ENCODE data around the gene CUX1.
"Not testable (repeated sequence)": the region's sequence is repeated elsewhere in the genome, so short reads cannot be mapped to it uniquely, and the experiment has no call there.

CUX1 gene

DNA sequence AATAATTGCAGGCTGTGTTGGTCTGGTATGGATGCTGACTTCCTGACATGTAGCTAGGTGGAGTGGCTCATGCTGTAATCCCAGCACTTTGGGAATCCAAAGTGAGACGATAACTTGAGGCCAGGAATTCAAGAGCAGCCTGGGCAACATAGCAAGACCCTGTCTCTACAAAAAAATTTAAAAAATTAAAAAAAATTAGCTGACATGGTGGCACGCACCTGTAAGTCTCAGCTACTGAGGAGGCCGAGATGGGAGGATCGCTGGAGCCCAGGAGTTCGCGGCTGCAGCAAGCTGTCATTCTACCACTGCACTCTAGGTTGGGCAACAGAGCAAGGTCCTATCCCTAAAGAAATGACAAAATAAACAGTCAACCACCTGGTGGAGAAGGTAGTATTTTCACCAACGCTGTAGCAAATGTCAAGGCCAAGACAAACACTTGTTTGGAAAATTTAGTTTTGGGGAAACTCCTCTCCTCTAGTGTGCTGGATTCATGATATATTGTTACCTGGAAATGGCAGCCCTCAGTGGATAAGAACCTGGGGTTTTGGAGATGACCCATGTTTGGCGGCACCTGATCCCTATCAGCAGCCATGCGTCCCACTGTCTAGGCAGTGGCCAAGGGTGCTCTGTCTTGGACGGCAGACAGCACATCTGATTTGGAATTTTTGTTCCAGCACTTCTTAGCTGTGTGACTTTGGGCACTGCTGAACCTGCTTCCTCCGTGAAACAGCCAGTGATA lies 29.5 kb downstream of the CUX1 start:
- TF ChIP-seq POLR2A (IDR thresholded peaks at IDR 0.05; ENCODE audit: low read depth, low read length): no peak
- TF ChIP-seq SPI1 (IDR thresholded peaks at IDR 0.05; ENCODE audit: low read depth, low read length): no peak
- TF ChIP-seq TAF1 (IDR thresholded peaks at IDR 0.05; ENCODE audit: low read depth, low read length): no peak
- no peak for TF ChIP-seq POLR2AphosphoS5 (IDR thresholded peaks at IDR 0.05; ENCODE audit: low read depth, low read length)
- TF ChIP-seq POU2F2 (IDR thresholded peaks at IDR 0.05; ENCODE audit: low read depth, low read length): no peak
- no peak for TF ChIP-seq PAX5 (IDR thresholded peaks at IDR 0.05; ENCODE audit: insufficient read depth, low read length, severe bottlenecking)
- DNase-seq (ENCODE audit: insufficient read length, low spot score): no peak
- FAIRE-seq: no peak

DNA sequence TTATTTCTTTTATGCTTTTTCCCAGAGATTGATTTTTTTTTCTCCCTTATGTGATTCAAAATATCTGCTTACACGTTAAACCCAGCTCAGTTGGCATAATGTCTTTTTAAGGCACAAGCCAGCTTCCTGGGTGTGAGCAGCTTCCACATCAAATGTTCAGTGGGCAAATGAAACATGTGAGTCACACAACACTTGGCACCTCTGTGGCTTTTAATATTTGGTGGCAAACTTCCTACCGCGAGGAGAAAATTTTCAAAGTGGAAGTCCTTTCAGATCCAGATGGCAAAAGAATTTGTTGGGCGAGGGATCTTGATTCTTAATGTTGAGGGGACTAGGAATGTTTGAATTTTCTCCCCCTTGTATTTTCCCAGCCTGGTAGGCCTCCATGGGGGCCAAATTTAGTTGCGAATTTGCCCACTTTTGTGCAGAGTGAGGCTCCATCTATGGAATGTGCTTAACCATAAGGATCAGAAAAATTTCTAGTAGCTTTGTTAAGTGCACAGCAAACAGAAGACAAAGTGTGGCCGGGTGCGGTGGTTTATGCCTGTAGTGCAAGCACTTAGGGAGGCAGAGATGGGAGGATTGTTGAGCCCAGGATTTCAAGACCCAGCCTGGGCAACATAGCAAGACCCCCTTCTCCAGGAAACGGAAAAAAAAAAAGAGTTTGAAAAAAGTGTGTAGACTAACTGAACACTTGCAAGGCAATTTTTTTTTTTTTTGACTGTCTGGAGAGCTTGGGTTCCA lies 31.0 kb downstream of the CUX1 start:
- DNase-seq (ENCODE audit: insufficient read length, low spot score) (no peak), FAIRE-seq (no peak)
- TF ChIP-seq POLR2A (IDR thresholded peaks at IDR 0.05; ENCODE audit: low read depth, low read length): no peak
- TF ChIP-seq SPI1 (IDR thresholded peaks at IDR 0.05; ENCODE audit: low read depth, low read length): no peak
- no peak for TF ChIP-seq POLR2AphosphoS5 (IDR thresholded peaks at IDR 0.05; ENCODE audit: low read depth, low read length)
- no peak for TF ChIP-seq POU2F2 (IDR thresholded peaks at IDR 0.05; ENCODE audit: low read depth, low read length)
- no peak for TF ChIP-seq TAF1 (IDR thresholded peaks at IDR 0.05; ENCODE audit: low read depth, low read length)
- TF ChIP-seq PAX5 (IDR thresholded peaks at IDR 0.05; ENCODE audit: insufficient read depth, low read length, severe bottlenecking): no peak

DNA sequence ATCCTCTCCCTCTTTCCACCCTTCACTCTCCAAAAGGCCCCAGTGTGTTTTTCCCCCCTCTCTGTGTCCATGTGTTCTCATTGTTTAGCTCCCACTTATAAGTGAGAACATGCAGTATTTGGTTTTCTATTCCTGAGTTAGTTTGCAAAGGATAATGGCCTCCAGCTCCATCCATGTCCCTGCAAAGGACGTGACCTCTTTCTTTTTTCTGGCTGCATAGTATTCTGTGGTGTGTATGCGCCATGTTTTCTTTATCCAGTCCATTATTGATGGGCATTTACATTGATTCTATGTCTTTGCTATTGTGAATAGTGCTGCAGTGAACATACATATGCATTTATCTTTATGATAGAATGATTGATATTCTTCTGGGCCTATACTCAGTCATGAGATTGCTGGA lies 31.9 kb downstream of the CUX1 start:
- not testable (repeated sequence) for DNase-seq (ENCODE audit: insufficient read length, low spot score); FAIRE-seq

DNA sequence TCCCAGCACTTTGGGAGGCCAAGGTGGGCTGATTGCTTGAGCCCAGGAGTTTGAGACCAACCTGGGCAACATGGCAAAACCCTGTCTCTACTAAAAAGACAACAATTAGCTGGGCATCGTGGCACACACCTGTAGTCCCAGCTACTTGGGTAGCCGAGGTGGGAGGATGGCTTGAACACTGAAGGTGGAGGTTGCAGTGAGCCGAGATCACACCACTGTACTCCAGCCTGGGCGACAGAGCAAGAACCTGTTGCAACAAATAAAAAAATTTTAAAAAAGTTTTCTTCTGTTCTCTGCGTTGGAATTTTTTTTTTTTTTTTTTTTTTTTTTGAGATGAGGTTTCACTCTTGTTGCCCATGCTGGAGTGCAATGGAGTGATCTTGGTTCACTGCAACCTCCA lies 34.9 kb downstream of the CUX1 start:
- FAIRE-seq; DNase-seq (ENCODE audit: insufficient read length, low spot score): not testable (repeated sequence)

DNA sequence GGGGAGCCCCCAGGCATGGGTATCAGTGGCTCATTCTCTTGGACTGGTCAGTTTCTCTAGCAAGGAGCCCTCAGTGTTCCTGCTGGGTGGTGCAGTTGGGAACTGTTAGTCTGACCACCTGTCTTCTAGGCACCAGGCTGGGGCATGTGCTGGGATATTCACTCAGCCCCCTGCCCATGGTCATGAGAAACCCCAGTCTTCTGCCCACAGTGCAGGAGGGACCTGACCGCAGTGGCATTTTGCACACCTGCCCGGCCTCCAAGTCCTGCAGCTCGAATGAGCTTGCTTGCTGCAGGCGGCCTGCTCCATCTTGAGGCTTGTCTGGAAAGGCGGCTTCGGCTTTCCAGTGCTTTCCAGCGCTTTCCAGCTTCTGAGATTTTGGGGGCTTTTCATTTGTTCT lies 36.3 kb downstream of the CUX1 start:
- FAIRE-seq (peak; percentile 5), DNase-seq (ENCODE audit: insufficient read length, low spot score) (no peak)
- no peak for TF ChIP-seq POLR2AphosphoS5 (IDR thresholded peaks at IDR 0.05; ENCODE audit: low read depth, low read length)
- TF ChIP-seq PAX5 (IDR thresholded peaks at IDR 0.05; ENCODE audit: insufficient read depth, low read length, severe bottlenecking): no peak
- no peak for TF ChIP-seq POLR2A (IDR thresholded peaks at IDR 0.05; ENCODE audit: low read depth, low read length)
- no peak for TF ChIP-seq POU2F2 (IDR thresholded peaks at IDR 0.05; ENCODE audit: low read depth, low read length)
- TF ChIP-seq TAF1 (IDR thresholded peaks at IDR 0.05; ENCODE audit: low read depth, low read length): no peak
- TF ChIP-seq SPI1 (IDR thresholded peaks at IDR 0.05; ENCODE audit: low read depth, low read length): no peak

DNA sequence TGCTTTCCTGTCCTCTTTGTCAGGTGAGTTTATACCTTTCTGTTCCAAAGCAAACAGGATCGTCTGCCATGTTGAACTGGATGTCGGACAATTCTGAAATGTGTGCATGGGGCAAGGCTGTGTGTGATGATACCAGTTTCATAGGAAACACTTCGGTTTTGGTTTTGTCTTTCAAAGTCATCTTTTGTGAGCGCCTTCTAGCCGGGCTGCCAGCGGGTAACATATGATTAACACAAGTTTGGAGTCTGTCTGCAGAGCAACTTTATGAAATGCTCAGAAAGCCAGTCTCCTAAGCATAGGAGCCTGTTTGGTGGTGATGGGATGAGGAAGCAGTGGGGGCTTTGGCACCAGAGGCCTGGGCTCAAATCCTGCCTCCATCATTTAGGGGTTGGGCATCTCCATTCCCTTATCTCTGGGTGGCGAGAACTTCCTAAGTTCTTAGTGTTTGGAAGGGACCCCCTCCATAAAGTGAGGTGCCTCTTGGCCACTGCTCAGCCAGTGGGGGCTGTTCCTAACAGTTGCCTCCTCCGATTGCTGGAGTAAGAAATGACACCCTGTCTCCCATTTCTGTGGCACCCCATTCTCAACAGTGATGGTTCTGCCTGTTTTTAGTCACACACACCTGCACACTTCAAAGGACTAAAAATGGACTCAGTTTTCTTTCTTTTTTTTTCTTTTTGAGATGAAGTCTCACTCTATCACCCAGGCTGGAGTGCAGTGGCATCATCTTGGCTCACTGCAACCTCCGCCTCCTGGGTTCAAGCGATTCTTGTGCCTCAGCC lies 36.8 kb downstream of the CUX1 start:
- DNase-seq (ENCODE audit: insufficient read length, low spot score) (no peak), FAIRE-seq (no peak)
- TF ChIP-seq POLR2A (IDR thresholded peaks at IDR 0.05; ENCODE audit: low read depth, low read length): no peak

DNA sequence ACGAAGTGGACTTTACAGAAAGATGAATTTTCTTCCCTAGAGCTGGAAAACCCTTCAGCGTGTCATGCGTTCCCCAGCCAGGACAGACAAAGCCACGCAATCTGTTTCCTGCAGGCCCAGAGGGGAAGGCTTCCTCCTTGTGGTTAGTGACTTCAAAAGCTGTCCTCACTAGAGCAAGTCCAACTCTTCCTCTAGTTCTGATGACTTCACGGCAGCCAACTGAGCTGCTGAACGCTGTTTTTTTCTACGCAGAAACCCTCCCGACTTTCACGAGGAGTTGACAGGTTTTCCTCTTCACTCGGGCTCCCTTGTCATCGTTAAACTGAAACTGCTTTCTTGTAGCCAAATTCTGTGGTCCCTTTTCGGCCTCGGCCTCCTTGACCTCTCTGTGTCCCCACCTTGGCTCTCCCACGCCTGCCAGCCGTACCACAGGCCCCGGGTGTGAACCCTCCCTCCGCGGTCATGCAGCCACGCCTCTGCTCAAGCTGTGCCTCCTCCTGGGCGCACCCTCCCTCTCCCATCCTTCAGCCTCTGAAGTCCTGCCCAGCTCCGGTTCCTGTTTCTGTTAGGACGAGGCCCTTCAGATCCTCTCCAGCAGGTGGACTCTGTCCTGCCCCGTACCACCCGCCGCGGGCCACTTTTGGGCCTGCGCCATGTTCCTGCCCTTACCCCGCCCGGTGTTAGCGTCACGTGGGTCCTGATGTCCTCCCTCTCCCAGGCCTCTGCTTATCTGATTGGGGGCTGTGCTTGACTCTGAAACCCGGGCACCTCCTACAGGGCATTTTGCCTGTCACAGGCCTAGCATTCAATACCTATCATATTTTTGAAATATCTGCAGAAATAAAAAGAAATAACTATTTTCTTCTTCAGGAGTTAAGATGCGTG lies 39.3 kb downstream of the CUX1 start:
- FAIRE-seq (peak; percentile 95), DNase-seq (ENCODE audit: insufficient read length, low spot score) (peak; percentile 55)
- TF ChIP-seq SPI1 (IDR thresholded peaks at IDR 0.05; ENCODE audit: low read depth, low read length) (peak; percentile 76), PAX5 (IDR thresholded peaks at IDR 0.05; ENCODE audit: insufficient read depth, low read length, severe bottlenecking) (peak; percentile 51), TAF1 (IDR thresholded peaks at IDR 0.05; ENCODE audit: low read depth, low read length) (no peak; the same call in 1 of the 2 replicates), POU2F2 (IDR thresholded peaks at IDR 0.05; ENCODE audit: low read depth, low read length) (peak; percentile 97), POLR2A (IDR thresholded peaks at IDR 0.05; ENCODE audit: low read depth, low read length) (peak; percentile 58), POLR2AphosphoS5 (IDR thresholded peaks at IDR 0.05; ENCODE audit: low read depth, low read length) (peak; percentile 74)

DNA sequence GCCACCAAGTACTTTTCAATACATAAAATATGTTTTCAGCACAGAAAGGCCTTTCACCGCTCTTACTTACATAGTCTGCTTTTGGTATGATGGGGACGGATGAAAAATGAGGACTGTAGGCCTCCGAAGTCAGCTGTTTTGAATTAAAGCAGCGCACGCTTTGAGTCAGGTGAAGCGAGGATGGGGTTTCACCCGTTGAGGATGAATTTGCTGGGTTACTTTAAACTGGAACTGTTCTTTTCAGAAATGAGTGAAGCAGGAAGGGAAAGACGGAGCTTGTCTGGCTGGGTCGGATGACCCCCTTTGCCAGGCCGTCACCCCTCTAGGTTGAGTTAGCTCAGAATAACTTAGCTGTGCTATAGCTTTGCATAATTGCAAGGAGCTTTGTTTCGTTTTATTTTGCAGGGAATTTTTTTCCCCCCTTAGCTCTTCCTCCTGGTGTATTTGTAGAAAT lies 40.0 kb downstream of the CUX1 start:
- TF ChIP-seq POLR2AphosphoS5 (IDR thresholded peaks at IDR 0.05; ENCODE audit: low read depth, low read length) (no peak), POU2F2 (IDR thresholded peaks at IDR 0.05; ENCODE audit: low read depth, low read length) (peak; percentile 88), TAF1 (IDR thresholded peaks at IDR 0.05; ENCODE audit: low read depth, low read length) (0 out of 2 replicates have a peak, but pooled peaks have one; percentile 35), SPI1 (IDR thresholded peaks at IDR 0.05; ENCODE audit: low read depth, low read length) (peak; percentile 61; the same call in 1 of the 2 replicates), POLR2A (IDR thresholded peaks at IDR 0.05; ENCODE audit: low read depth, low read length) (no peak), PAX5 (IDR thresholded peaks at IDR 0.05; ENCODE audit: insufficient read depth, low read length, severe bottlenecking) (no peak)
- FAIRE-seq (peak; percentile 75), DNase-seq (ENCODE audit: insufficient read length, low spot score) (no peak)

Data from GM12891 (cell line).